ENCODE measurements around the gene SH3GL1. TPM values are rescaled to one million over a fixed set of nuclear protein-coding genes. Genes with fewer than 3 reads are reported as not detected.
A peak's percentile ranks its signal among the peaks of the same experiment; 100 is the strongest.

The SH3GL1 gene
- total and polyA plus RNA-seq, 9 of the 15 experiments (the other 6 are each of a cell fraction or from before 2014, with no cell fraction given): 1.7 to 75.3 (median 25.7) TPM

GRCh38 chr19:4374498-4375163 lies 25.7 kb downstream of the SH3GL1 start (continued):
- TF ChIP-seq HDGF (IDR thresholded peaks at IDR 0.05) (peak; percentile 15; the same call in 1 of the 2 replicates), ZNF707 (CRISPR knock-in tag; conservative IDR thresholded peaks at IDR 0.05) (peak; percentile 58; the same call in 1 of the 2 replicates), SUPT5H (IDR thresholded peaks at IDR 0.05) (peak; percentile 58; the same call in 1 of the 2 replicates), ELF4 (CRISPR knock-in tag; IDR thresholded peaks at IDR 0.05) (peak; percentile 93), ZNF696 (CRISPR knock-in tag; conservative IDR thresholded peaks at IDR 0.05) (no peak), XRCC5 (IDR thresholded peaks at IDR 0.05; ENCODE audit: low read depth, low read length) (peak; percentile 95), NR2C2 (CRISPR knock-in tag; IDR thresholded peaks at IDR 0.05) (peak; percentile 85), NR2C2 (tag; IDR thresholded peaks at IDR 0.05) (peak; percentile 85), E2F6 (IDR thresholded peaks at IDR 0.05; ENCODE audit: borderline replicate concordance in 1 of 2, extremely low read depth in 1 of 2, insufficient read depth in 1 of 2, insufficient read length in 1 of 2, low read depth in 1 of 2, low read length in 1 of 2, poor library complexity in 1 of 2, severe bottlenecking in 1 of 2) (peak; percentile 94 to 95), BRF1 (IDR thresholded peaks at IDR 0.05; ENCODE audit: borderline replicate concordance, extremely low read depth, insufficient read length) (no peak)
- TF ChIP-seq, protein P1, sequence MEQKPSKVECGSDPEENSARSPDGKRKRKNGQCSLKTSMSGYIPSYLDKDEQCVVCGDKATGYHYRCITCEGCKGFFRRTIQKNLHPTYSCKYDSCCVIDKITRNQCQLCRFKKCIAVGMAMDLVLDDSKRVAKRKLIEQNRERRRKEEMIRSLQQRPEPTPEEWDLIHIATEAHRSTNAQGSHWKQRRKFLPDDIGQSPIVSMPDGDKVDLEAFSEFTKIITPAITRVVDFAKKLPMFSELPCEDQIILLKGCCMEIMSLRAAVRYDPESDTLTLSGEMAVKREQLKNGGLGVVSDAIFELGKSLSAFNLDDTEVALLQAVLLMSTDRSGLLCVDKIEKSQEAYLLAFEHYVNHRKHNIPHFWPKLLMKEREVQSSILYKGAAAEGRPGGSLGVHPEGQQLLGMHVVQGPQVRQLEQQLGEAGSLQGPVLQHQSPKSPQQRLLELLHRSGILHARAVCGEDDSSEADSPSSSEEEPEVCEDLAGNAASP (IDR thresholded peaks at IDR 0.05): no peak

Measured in K562 (cell line).